HepG2 (cell line): Measurements from ENCODE around the gene UBE2Q1. TPM values are rescaled to one million over a fixed set of nuclear protein-coding genes. Genes with fewer than 3 reads are reported as not detected.

Source experiments
- AFF4 ChIP-seq: sonication (generic); formaldehyde crosslinking; IDR thresholded peaks from 2 replicates; pipeline ENCODE4 v1.4.0; 2020; ENCODE audit warnings: missing genetic modification reagents
- CENPX ChIP-seq: sonication (generic); formaldehyde crosslinking; IDR thresholded peaks from 2 replicates; pipeline ENCODE4 v1.9.0; 2021; ENCODE audit warnings: mild to moderate bottlenecking, missing genetic modification reagents, moderate library complexity
- HDAC2 ChIP-seq: sonication (generic); formaldehyde crosslinking; IDR thresholded peaks from 2 replicates; pipeline ENCODE4 v1.4.0; 2020; ENCODE audit warnings: missing genetic modification reagents
- MIER2 ChIP-seq: IDR thresholded peaks from 2 replicates; pipeline ENCODE4 v1.6.1; 2016; ENCODE audit warnings: missing biosample characterization, missing genetic modification reagents
- MIER3 ChIP-seq: IDR thresholded peaks from 2 replicates; pipeline ENCODE4 v1.6.1; 2016; ENCODE audit warnings: missing compliant biosample characterization, borderline replicate concordance
- NR2F2 ChIP-seq: IDR thresholded peaks from 2 replicates; pipeline ENCODE4 v1.6.1; 2012; ENCODE audit warnings: low read depth, inconsistent platforms, borderline replicate concordance
- PRDM4 ChIP-seq: sonication (generic); formaldehyde crosslinking; IDR thresholded peaks from 2 replicates; pipeline ENCODE4 v1.9.0; 2021; ENCODE audit warnings: missing genetic modification reagents, borderline replicate concordance
- RXRB ChIP-seq: IDR thresholded peaks from 2 replicates; pipeline ENCODE4 v1.6.1; 2016; ENCODE audit warnings: borderline replicate concordance, missing genetic modification reagents, missing compliant biosample characterization
- ZFP36L1 ChIP-seq: sonication (generic); formaldehyde crosslinking; IDR thresholded peaks from 2 replicates; pipeline ENCODE4 v1.8.0; 2022; ENCODE audit warnings: mild to moderate bottlenecking, missing genetic modification reagents, moderate library complexity
- ZNF138 ChIP-seq: sonication (generic); formaldehyde crosslinking; IDR thresholded peaks from 2 replicates; pipeline ENCODE4 v1.5.0; 2020; ENCODE audit warnings: mild to moderate bottlenecking, low read depth, missing genetic modification reagents
- polyA plus RNA-seq, 8 experiments: library from polyadenylated mRNA; depleted of rRNA in 3 of 8; stranded (reverse) in 7 of 8; unstranded in 1 of 8; fragments of >200 nt; fragmentation: Illumina TruSeq in 4 of 8; extraction: Trizol in 4 of 8; gene quantifications; 2 replicates each; pipeline versions ENCODE4 v1.2.1 to v1.2.3, GENCODE V29; 2011 to 2016; ENCODE audit warnings: low read depth in 4 of 8, missing spikeins in 1 of 8, mixed read lengths in 1 of 8; ENCODE audit not compliant: insufficient read depth in 1 of 8
- total RNA-seq, 5 experiments: library from RNA; depleted of rRNA; stranded (reverse); fragments of >200 nt; fragmentation: Illumina TruSeq; extraction: Trizol; gene quantifications; 2 replicates each; pipeline ENCODE4 v1.2.3, GENCODE V29; 2016; ENCODE audit warnings: low read depth in 1 of 5
- TF ChIP-seq, protein P1 (sequence below), 2 experiments: fragments of 450-650 bp in 1 of 2; sonication (generic) in 1 of 2; formaldehyde crosslinking; IDR thresholded peaks; 2 replicates each; pipeline versions ENCODE4 v1.5.0 to v1.8.0; 2020 to 2022; ENCODE audit warnings: mild to moderate bottlenecking in 1 of 2, missing genetic modification reagents in 1 of 2
- TF ChIP-seq, protein P2 (sequence below): sonication (generic); formaldehyde crosslinking; IDR thresholded peaks from 2 replicates; pipeline ENCODE4 v1.8.1; 2023; ENCODE audit warnings: mild to moderate bottlenecking, moderate library complexity, missing genetic modification reagents
- TF ChIP-seq, protein P3 (sequence below): sonication (generic); formaldehyde crosslinking; IDR thresholded peaks from 2 replicates; pipeline ENCODE4 v1.5.0; 2020; ENCODE audit warnings: mild to moderate bottlenecking, missing genetic modification reagents, moderate library complexity

Gene UBE2Q1
- total and polyA plus RNA-seq, 2 of the 13 experiments (the other 11 are each of a cell fraction or from before 2014, with no cell fraction given): 11.7 to 41.7 TPM

DNA sequence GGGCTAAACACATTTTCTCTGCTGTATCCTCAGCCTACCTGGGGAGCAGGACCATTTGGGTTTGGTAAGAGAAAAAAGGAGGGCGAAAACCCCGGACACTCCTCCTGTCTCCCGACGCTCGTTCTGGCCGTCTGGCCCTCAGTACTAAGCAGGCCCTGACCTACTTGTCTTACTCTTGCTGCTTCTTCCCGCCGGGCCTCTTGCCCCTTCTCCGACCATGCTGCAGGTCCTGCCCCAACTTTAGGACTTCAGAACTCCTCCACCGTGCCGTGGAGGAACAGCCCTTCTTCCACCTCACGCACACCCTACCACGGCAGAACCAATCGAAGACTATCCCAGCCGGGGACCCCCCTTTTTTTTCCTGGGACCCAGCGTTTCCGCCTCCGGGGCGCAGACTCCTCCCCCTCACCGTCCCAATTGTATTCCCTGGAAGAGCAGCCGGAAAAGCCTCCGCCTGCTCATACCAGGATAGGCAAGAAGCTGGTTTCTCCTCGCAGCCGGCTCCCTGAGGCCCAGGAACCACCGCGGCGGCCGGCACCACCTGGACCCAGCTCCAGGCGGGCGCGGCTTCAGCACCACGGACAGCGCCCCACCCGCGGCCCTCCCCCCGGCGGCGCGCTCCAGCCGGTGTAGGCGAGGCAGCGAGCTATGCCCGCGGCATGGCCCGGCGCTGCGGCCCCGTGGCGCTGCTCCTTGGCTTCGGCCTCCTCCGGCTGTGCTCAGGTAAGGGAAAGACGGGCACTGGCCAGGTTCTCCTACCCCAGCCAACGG is 9.1 kb upstream of the UBE2Q1 start, which contains the start of gene CHRNB2 (continued):
- TF ChIP-seq PRDM4 (CRISPR knock-in tag): peak; percentile 89
- no peak for TF ChIP-seq NR2F2
- peak; percentile 98 for TF ChIP-seq ZNF138 (CRISPR knock-in tag)
- peak; percentile 71 for TF ChIP-seq RXRB (CRISPR knock-in tag)
- TF ChIP-seq, protein P1, sequence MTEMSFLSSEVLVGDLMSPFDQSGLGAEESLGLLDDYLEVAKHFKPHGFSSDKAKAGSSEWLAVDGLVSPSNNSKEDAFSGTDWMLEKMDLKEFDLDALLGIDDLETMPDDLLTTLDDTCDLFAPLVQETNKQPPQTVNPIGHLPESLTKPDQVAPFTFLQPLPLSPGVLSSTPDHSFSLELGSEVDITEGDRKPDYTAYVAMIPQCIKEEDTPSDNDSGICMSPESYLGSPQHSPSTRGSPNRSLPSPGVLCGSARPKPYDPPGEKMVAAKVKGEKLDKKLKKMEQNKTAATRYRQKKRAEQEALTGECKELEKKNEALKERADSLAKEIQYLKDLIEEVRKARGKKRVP (CRISPR knock-in tag; IDR thresholded peaks at IDR 0.05): peak in 1 of 2 experiments; percentile 74; a peak in 2 of 4 replicates
- peak; percentile 95 for TF ChIP-seq ZFP36L1
- no peak for TF ChIP-seq AFF4 (CRISPR knock-in tag)
- peak; percentile 79; the same call in 1 of the 2 replicates for TF ChIP-seq MIER3 (CRISPR knock-in tag)
- peak; percentile 98 for TF ChIP-seq MIER2 (CRISPR knock-in tag)
- TF ChIP-seq, protein P2, sequence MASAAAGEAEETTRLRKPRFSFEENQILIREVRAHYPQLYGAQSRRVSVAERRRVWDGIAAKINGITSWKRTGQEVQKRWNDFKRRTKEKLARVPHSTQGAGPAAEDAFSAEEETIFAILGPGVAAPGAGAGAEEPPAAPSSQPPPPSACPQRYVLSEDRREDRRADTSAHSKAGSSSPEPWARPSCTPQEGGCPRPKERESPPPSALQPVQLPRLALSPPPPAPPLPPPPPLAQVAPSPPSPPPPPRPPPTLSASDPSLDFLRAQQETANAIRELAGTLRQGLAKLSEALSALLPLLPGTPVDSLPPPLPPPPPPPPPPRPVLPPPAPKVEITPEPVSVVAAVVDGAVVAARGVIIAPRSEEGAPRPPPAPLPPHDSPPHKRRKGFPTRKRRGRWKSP (CRISPR knock-in tag): peak; percentile 90
- TF ChIP-seq, protein P3, sequence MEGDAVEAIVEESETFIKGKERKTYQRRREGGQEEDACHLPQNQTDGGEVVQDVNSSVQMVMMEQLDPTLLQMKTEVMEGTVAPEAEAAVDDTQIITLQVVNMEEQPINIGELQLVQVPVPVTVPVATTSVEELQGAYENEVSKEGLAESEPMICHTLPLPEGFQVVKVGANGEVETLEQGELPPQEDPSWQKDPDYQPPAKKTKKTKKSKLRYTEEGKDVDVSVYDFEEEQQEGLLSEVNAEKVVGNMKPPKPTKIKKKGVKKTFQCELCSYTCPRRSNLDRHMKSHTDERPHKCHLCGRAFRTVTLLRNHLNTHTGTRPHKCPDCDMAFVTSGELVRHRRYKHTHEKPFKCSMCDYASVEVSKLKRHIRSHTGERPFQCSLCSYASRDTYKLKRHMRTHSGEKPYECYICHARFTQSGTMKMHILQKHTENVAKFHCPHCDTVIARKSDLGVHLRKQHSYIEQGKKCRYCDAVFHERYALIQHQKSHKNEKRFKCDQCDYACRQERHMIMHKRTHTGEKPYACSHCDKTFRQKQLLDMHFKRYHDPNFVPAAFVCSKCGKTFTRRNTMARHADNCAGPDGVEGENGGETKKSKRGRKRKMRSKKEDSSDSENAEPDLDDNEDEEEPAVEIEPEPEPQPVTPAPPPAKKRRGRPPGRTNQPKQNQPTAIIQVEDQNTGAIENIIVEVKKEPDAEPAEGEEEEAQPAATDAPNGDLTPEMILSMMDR (CRISPR knock-in tag): peak; percentile 16; the same call in 1 of the 2 replicates
- no peak for TF ChIP-seq CENPX (CRISPR knock-in tag)
- peak; percentile 55; the same call in 1 of the 2 replicates for TF ChIP-seq HDAC2 (CRISPR knock-in tag)
